HL-60 (cell line): ENCODE results near the gene RARA.

Experiments used
- DNase-seq, 2 experiments: peaks; one replicate each; pipeline ENCODE4 v3.0.0-alpha.2; 2010 to 2020; ENCODE audit warnings: low read depth in 1 of 2, low spot score in 1 of 2
- H3K27ac ChIP-seq: fragments of 250-450 bp; sonication (Bioruptor Pico); replicated peaks from 2 replicates; pipeline ENCODE4 v1.5.1; 2020; ENCODE audit warnings: mild to moderate bottlenecking, moderate library complexity
- H3K27me3 ChIP-seq: fragments of 250-450 bp; sonication (Bioruptor Pico); 2 replicates; pipeline ENCODE4 v1.5.1; 2021; ENCODE audit warnings: mild to moderate bottlenecking, moderate library complexity; ENCODE audit not compliant: insufficient read depth, poor library complexity, severe bottlenecking
- H3K4me3 ChIP-seq: replicated peaks from 2 replicates; pipeline ENCODE4 v1.5.1; 2011; ENCODE audit warnings: mild to moderate bottlenecking, control low read depth, low read length; ENCODE audit not compliant: insufficient read depth
- CTCF ChIP-seq: IDR thresholded peaks from one replicate; pipeline ENCODE4 v1.5.1; 2011; ENCODE audit warnings: low read length, control low read depth, inconsistent platforms; ENCODE audit not compliant: insufficient read depth
- GABPA ChIP-seq: IDR thresholded peaks from 2 replicates; pipeline ENCODE4 v1.6.1; 2012; ENCODE audit warnings: low read depth
- POLR2AphosphoS5 ChIP-seq: IDR thresholded peaks from 2 replicates; pipeline ENCODE4 v1.6.1; 2012; ENCODE audit warnings: low read depth
- REST ChIP-seq: IDR thresholded peaks from 2 replicates; pipeline ENCODE4 v1.6.1; 2012; ENCODE audit warnings: low read depth; ENCODE audit not compliant: insufficient replicate concordance
- SPI1 ChIP-seq: IDR thresholded peaks from 2 replicates; pipeline ENCODE4 v1.6.1; 2012; ENCODE audit warnings: low read depth, mild to moderate bottlenecking, borderline replicate concordance

Gene RARA

GRCh38 chr17:40268141-40268712, 40.8 kb upstream of the RARA start:
- no peak for TF ChIP-seq POLR2AphosphoS5
- no peak for TF ChIP-seq CTCF
- TF ChIP-seq REST, result no peak
- no peak for TF ChIP-seq GABPA
- TF ChIP-seq SPI1, result no peak
- H3K4me3 ChIP-seq, result no peak overlapping the region
- H3K27ac ChIP-seq, result no peak overlapping the region
- DNase-seq, result no peak
- H3K27me3 ChIP-seq, result no peaks in the 10 kb centered on the region

DNA sequence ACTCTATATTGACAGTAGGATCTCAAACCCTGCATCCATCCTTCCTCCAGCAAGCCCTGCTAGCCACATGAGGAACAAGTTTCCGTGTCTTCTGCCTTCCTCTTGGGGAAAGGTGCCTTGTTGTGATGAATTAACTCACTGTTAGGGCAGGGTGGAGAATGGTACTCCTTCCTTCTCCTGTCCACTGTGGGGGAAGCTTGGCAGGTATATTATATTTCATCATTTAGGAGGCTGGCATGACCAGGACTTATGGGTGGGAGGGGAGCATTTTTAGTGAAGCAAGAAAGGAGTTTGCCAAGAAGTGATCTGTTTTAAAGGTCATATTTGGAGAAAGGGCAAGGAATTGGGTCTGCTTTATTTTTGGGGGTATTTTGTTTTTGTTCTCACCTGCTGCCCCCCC, 30.6 kb upstream of the RARA start:
- no peak overlapping the region for H3K4me3 ChIP-seq
- no peaks in the 10 kb centered on the region for H3K27me3 ChIP-seq
- no peak overlapping the region for H3K27ac ChIP-seq
- no peak for TF ChIP-seq SPI1
- TF ChIP-seq REST, result no peak
- no peak for TF ChIP-seq GABPA
- no peak for TF ChIP-seq POLR2AphosphoS5
- TF ChIP-seq CTCF, result no peak
- no peak for DNase-seq

GRCh38 chr17:40279402-40279801, 29.6 kb upstream of the RARA start:
- no peak for TF ChIP-seq POLR2AphosphoS5
- TF ChIP-seq CTCF, result no peak
- no peak for TF ChIP-seq REST
- no peak for TF ChIP-seq SPI1
- TF ChIP-seq GABPA, result no peak
- no peak for DNase-seq
- Histone ChIP-seq H3K27ac (no peak overlapping the region), H3K27me3 (no peaks in the 10 kb centered on the region), H3K4me3 (no peak overlapping the region)
